ENCODE results near the gene ACTR5. TPM values are rescaled to one million over a fixed set of nuclear protein-coding genes. Genes with fewer than 3 reads are reported as not detected.

The ACTR5 gene
- total RNA-seq, 3 donors from 2014 or later: 6.0 to 8.1 (median 7.9) TPM

GRCh38 chr20:38704136-38704535 is 44.1 kb upstream of the ACTR5 start:
- Histone ChIP-seq H3K4me3 (no peak overlapping the region), H3K36me3 (ENCODE audit: low read depth) (no peaks in the 10 kb centered on the region), H3K9me3 (no peaks in the 10 kb centered on the region), H3K4me1 (ENCODE audit: low read depth) (no peaks in the 10 kb centered on the region)
- no peak for ATAC-seq
- TF ChIP-seq, protein P1, sequence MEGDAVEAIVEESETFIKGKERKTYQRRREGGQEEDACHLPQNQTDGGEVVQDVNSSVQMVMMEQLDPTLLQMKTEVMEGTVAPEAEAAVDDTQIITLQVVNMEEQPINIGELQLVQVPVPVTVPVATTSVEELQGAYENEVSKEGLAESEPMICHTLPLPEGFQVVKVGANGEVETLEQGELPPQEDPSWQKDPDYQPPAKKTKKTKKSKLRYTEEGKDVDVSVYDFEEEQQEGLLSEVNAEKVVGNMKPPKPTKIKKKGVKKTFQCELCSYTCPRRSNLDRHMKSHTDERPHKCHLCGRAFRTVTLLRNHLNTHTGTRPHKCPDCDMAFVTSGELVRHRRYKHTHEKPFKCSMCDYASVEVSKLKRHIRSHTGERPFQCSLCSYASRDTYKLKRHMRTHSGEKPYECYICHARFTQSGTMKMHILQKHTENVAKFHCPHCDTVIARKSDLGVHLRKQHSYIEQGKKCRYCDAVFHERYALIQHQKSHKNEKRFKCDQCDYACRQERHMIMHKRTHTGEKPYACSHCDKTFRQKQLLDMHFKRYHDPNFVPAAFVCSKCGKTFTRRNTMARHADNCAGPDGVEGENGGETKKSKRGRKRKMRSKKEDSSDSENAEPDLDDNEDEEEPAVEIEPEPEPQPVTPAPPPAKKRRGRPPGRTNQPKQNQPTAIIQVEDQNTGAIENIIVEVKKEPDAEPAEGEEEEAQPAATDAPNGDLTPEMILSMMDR (IDR thresholded peaks at IDR 0.05): no peak
- intact Hi-C loops (cut with DNase I, micrococcal nuclease): no loop called here
- DNase-seq: no peak

- Histone ChIP-seq H3K9me3 (no peaks in the 10 kb centered on the region), H3K36me3 (ENCODE audit: low read depth) (no peaks in the 10 kb centered on the region), H3K4me3 (no peak overlapping the region), H3K4me1 (ENCODE audit: low read depth) (no peaks in the 10 kb centered on the region)
- no peak for ATAC-seq
- DNase-seq: no peak
- TF ChIP-seq, protein P1 (IDR thresholded peaks at IDR 0.05): no peak
- intact Hi-C loops (cut with DNase I, micrococcal nuclease): no loop called here
Observed at GRCh38 chr20:38706509-38706908, 41.8 kb upstream of the ACTR5 start.

DNA sequence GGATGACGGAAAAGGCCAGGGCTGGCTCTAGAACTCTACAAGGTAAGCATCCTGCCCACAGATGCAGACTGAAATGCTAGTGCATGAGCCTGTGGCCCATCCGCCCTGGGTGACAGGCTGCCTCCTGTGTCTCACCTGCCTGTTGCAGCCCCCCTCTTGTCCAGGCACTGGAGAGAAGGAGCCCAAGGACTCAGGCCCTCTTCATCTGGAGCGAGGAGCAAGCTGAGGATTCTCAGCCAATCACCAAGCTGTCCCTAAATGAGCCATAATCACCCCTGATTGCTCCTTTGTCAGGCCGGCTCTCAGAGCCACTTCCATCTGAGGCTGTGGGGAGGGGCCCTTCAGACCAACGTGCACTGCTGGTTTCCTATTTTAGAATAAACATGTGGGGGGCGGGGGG is 34.0 kb upstream of the ACTR5 start:
- Histone ChIP-seq H3K4me1 (ENCODE audit: low read depth) (no peaks in the 10 kb centered on the region), H3K9me3 (no peaks in the 10 kb centered on the region), H3K36me3 (ENCODE audit: low read depth) (no peaks in the 10 kb centered on the region), H3K4me3 (no peak overlapping the region)
- DNase-seq: no peak
- no peak for ATAC-seq
- TF ChIP-seq, protein P1 (IDR thresholded peaks at IDR 0.05): no peak
- intact Hi-C loops (cut with DNase I, micrococcal nuclease): no loop called here

GRCh38 chr20:38715646-38716045 is 32.6 kb upstream of the ACTR5 start:
- H3K4me3 ChIP-seq: no peak overlapping the region
- DNase-seq: no peak
- H3K4me1 ChIP-seq (ENCODE audit: low read depth): no peaks in the 10 kb centered on the region
- no peak for ATAC-seq
- no peaks in the 10 kb centered on the region for H3K36me3 ChIP-seq (ENCODE audit: low read depth)
- TF ChIP-seq, protein P1 (IDR thresholded peaks at IDR 0.05): no peak
- intact Hi-C loops (cut with DNase I, micrococcal nuclease): no loop called here
- no peaks in the 10 kb centered on the region for H3K9me3 ChIP-seq

- H3K36me3 ChIP-seq (ENCODE audit: low read depth): no peaks in the 10 kb centered on the region
- H3K9me3 ChIP-seq: no peaks in the 10 kb centered on the region
- H3K4me1 ChIP-seq (ENCODE audit: low read depth): no peaks in the 10 kb centered on the region
- no peak for ATAC-seq
- TF ChIP-seq, protein P1 (IDR thresholded peaks at IDR 0.05): no peak
- DNase-seq: no peak
- H3K4me3 ChIP-seq: no peak overlapping the region
- intact Hi-C loops (cut with DNase I, micrococcal nuclease): no loop called here
Observed at GRCh38 chr20:38722683-38723016, 25.6 kb upstream of the ACTR5 start.

Data from mucosa of descending colon (tissue), 3 donors.